OCI-LY7 (cell line): ENCODE results near the gene ARSK.

Experiments
- EZH2phosphoT487 ChIP-seq: fragments of 200-600 bp; sonication (generic); IDR thresholded peaks from 2 replicates; pipeline ENCODE4 v1.6.1; 2018; ENCODE audit warnings: low read depth, borderline replicate concordance, mild to moderate bottlenecking, mixed run types, antibody characterized with exemption, low read length, moderate library complexity, mixed read lengths
- TF ChIP-seq, protein P1 (sequence below): fragments of 200-600 bp; sonication (generic); conservative IDR thresholded peaks from 2 replicates; pipeline ENCODE4 v1.5.1; 2014; ENCODE audit warnings: mild to moderate bottlenecking, antibody characterized with exemption, low read length, moderate library complexity, mixed read lengths

DNA sequence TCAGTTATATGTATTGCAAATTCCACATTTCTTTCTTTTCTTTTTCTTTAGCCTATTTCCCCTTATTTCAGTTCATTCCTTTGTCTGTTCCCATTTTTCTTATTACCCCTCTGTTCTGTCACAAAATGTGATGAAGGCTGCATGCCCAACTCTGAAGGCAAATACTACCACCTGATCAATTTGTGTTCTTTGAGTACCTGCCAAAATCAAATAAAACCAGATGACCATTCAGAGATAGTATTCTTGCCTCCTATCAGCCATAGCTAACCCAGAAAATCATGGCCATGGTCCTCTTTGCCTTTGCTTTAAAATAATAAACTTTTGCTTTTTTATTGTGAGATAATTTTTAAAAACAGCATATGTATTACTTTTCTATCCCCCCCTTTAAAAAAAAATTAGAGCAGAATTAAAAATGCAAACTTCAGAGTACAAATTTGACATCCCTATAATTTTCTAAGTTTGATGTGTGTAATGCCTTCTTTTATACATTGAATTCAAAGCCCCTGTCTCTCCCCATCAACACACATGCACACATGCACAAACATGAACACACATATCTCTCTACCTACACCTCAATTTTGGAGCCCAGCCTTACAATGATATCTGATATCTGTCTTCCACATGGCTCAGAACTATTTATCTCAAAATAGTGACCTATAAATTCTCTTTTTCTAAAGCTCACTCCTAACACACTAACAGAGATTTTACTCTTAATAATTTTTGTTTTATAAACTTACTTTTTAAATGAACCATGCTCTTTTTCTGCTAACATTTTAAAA, 95.1 kb downstream of the ARSK start:
- TF ChIP-seq, protein P1, sequence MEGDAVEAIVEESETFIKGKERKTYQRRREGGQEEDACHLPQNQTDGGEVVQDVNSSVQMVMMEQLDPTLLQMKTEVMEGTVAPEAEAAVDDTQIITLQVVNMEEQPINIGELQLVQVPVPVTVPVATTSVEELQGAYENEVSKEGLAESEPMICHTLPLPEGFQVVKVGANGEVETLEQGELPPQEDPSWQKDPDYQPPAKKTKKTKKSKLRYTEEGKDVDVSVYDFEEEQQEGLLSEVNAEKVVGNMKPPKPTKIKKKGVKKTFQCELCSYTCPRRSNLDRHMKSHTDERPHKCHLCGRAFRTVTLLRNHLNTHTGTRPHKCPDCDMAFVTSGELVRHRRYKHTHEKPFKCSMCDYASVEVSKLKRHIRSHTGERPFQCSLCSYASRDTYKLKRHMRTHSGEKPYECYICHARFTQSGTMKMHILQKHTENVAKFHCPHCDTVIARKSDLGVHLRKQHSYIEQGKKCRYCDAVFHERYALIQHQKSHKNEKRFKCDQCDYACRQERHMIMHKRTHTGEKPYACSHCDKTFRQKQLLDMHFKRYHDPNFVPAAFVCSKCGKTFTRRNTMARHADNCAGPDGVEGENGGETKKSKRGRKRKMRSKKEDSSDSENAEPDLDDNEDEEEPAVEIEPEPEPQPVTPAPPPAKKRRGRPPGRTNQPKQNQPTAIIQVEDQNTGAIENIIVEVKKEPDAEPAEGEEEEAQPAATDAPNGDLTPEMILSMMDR = no peak
- no peak for TF ChIP-seq EZH2phosphoT487
